ENCODE results near the gene GAS2L2. TPM values are rescaled to one million over a fixed set of nuclear protein-coding genes. Genes with fewer than 3 reads are reported as not detected.

GAS2L2 gene
- total RNA-seq, 1 donor from 2014 or later, result 0.07 TPM

DNA sequence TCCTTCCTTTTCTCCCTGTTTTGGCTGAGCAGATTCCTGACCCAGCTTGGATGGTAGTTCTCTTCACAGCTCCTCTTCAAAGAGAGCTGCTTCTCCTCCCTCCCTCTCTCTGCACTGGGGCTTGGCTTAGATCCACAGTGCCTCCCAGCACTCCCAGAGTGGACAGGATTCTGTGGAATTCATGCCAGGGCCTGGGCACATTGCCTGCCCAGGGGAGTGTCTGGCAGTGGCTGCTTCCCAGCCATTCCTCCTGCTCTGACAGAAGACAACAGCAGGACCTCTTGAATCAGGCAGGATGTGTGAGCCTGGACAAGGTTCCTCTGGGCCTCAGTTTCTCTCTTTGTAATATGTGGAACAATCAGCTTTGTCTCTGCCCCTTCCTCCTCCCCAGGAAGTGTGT is 46.9 kb upstream of the GAS2L2 start:
- no peak for TF ChIP-seq EZH2 (IDR thresholded peaks at IDR 0.05; ENCODE audit: insufficient read depth, low read length)
- TF ChIP-seq, protein P1, sequence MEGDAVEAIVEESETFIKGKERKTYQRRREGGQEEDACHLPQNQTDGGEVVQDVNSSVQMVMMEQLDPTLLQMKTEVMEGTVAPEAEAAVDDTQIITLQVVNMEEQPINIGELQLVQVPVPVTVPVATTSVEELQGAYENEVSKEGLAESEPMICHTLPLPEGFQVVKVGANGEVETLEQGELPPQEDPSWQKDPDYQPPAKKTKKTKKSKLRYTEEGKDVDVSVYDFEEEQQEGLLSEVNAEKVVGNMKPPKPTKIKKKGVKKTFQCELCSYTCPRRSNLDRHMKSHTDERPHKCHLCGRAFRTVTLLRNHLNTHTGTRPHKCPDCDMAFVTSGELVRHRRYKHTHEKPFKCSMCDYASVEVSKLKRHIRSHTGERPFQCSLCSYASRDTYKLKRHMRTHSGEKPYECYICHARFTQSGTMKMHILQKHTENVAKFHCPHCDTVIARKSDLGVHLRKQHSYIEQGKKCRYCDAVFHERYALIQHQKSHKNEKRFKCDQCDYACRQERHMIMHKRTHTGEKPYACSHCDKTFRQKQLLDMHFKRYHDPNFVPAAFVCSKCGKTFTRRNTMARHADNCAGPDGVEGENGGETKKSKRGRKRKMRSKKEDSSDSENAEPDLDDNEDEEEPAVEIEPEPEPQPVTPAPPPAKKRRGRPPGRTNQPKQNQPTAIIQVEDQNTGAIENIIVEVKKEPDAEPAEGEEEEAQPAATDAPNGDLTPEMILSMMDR (IDR thresholded peaks at IDR 0.05; ENCODE audit: insufficient read depth, low read depth, low read length), result no peak
- Mint-ChIP-seq H3K36me3 (ENCODE audit: low read depth, unreplicated experiment) (no peaks in the 10 kb centered on the region), H3K9me3 (ENCODE audit: unreplicated experiment) (no peaks in the 10 kb centered on the region), H3K27ac (ENCODE audit: unreplicated experiment) (peak overlapping the region; percentile 47), H3K4me1 (ENCODE audit: low read depth, unreplicated experiment) (peaks cover 6% of the 10 kb centered on the region), H3K4me3 (ENCODE audit: unreplicated experiment) (no peak overlapping the region), H3K27me3 (ENCODE audit: low read depth, unreplicated experiment) (peaks cover 48% of the 10 kb centered on the region)
- H3K27me3 ChIP-seq (ENCODE audit: insufficient read depth, low read length), result peaks cover 21% of the 10 kb centered on the region
- no peaks in the 10 kb centered on the region for H3K9me3 ChIP-seq (ENCODE audit: insufficient read depth, low read depth, low read length)
- FAIRE-seq, result no peak
- H3K79me2 ChIP-seq (ENCODE audit: insufficient read depth, low read length), result no peaks in the 10 kb centered on the region
- H3K4me2 ChIP-seq (ENCODE audit: low read length), result no peak overlapping the region
- no peak overlapping the region for H3K4me3 ChIP-seq (ENCODE audit: insufficient read depth, low read depth, low read length)
- no peak overlapping the region for H3K9ac ChIP-seq (ENCODE audit: low read length)
- H3K4me1 ChIP-seq (ENCODE audit: insufficient read depth, low read length), result peaks cover 10% of the 10 kb centered on the region
- no peak overlapping the region for H2AFZ ChIP-seq (ENCODE audit: low read depth, low read length)
- DNase-seq (ENCODE audit: low read depth), result peak; percentile 42
- no peaks in the 10 kb centered on the region for H3K36me3 ChIP-seq (ENCODE audit: insufficient read depth, low read length)
- H4K20me1 ChIP-seq (ENCODE audit: insufficient read depth, low read length), result no peaks in the 10 kb centered on the region
- H3K27ac ChIP-seq (ENCODE audit: low read depth, low read length), result no peak overlapping the region

DNA sequence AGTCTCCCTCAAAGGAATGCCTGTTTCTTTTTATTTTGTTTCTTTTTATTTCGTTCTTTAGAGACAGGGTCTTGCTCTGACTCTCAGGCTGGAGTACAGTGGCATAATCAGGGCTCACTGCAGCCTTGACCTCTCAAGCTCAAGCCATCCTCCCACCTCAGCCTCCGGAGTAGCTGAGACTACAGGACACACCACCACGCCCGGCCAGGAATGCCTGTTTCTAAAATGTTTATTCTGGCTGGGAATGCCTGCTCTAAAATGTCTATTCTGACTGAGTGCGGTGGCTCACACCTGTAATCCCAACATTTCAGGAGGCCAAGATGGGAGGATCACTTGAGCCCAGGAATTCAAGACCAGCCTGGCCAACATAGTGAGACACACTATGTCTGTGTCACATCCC is 44.9 kb upstream of the GAS2L2 start:
- Mint-ChIP-seq H3K36me3 (ENCODE audit: low read depth, unreplicated experiment) (no peaks in the 10 kb centered on the region), H3K4me1 (ENCODE audit: low read depth, unreplicated experiment) (peaks cover 5% of the 10 kb centered on the region), H3K4me3 (ENCODE audit: unreplicated experiment) (no peak overlapping the region), H3K9me3 (ENCODE audit: unreplicated experiment) (no peaks in the 10 kb centered on the region), H3K27ac (ENCODE audit: unreplicated experiment) (no peak overlapping the region), H3K27me3 (ENCODE audit: low read depth, unreplicated experiment) (peaks cover 66% of the 10 kb centered on the region)
- H3K79me2 ChIP-seq (ENCODE audit: insufficient read depth, low read length), result no peaks in the 10 kb centered on the region
- no peak overlapping the region for H3K27ac ChIP-seq (ENCODE audit: low read depth, low read length)
- TF ChIP-seq, protein P1 (IDR thresholded peaks at IDR 0.05; ENCODE audit: insufficient read depth, low read depth, low read length), result no peak
- TF ChIP-seq EZH2 (IDR thresholded peaks at IDR 0.05; ENCODE audit: insufficient read depth, low read length), result no peak
- H4K20me1 ChIP-seq (ENCODE audit: insufficient read depth, low read length), result no peaks in the 10 kb centered on the region
- no peaks in the 10 kb centered on the region for H3K36me3 ChIP-seq (ENCODE audit: insufficient read depth, low read length)
- no peak overlapping the region for H3K4me2 ChIP-seq (ENCODE audit: low read length)
- DNase-seq (ENCODE audit: low read depth) (no peak), FAIRE-seq (no peak)
- H3K4me1 ChIP-seq (ENCODE audit: insufficient read depth, low read length), result peaks cover 13% of the 10 kb centered on the region
- no peak overlapping the region for H3K4me3 ChIP-seq (ENCODE audit: insufficient read depth, low read depth, low read length)
- peaks cover 34% of the 10 kb centered on the region for H3K27me3 ChIP-seq (ENCODE audit: insufficient read depth, low read length)
- no peaks in the 10 kb centered on the region for H3K9me3 ChIP-seq (ENCODE audit: insufficient read depth, low read depth, low read length)
- no peak overlapping the region for H2AFZ ChIP-seq (ENCODE audit: low read depth, low read length)
- no peak overlapping the region for H3K9ac ChIP-seq (ENCODE audit: low read length)

DNA sequence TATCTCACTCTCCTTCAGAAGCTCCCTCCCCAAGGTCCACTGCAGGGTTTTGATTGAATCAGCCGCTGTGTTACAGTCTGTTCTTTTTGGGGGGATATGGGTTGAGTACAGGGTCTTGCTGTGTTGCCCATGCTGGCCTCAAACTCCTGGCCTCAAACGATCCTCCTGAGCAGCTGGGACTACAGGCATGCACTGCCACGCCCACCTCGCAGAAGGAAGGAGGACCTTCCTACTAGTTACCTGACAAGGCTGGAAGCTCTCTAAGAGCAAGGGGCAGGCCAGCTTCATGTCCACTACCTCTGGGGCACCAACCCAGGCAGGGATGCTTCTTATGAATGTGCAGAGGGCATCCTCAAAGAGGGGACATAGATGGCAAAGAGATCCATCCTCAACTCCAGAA is 44.3 kb upstream of the GAS2L2 start:
- Mint-ChIP-seq H3K9me3 (ENCODE audit: unreplicated experiment) (no peaks in the 10 kb centered on the region), H3K27me3 (ENCODE audit: low read depth, unreplicated experiment) (peaks cover 70% of the 10 kb centered on the region), H3K27ac (ENCODE audit: unreplicated experiment) (no peak overlapping the region), H3K4me1 (ENCODE audit: low read depth, unreplicated experiment) (peaks cover 5% of the 10 kb centered on the region), H3K4me3 (ENCODE audit: unreplicated experiment) (no peak overlapping the region), H3K36me3 (ENCODE audit: low read depth, unreplicated experiment) (no peaks in the 10 kb centered on the region)
- Histone ChIP-seq H3K9ac (ENCODE audit: low read length) (no peak overlapping the region), H3K4me2 (ENCODE audit: low read length) (no peak overlapping the region), H4K20me1 (ENCODE audit: insufficient read depth, low read length) (no peaks in the 10 kb centered on the region), H2AFZ (ENCODE audit: low read depth, low read length) (no peak overlapping the region), H3K4me3 (ENCODE audit: insufficient read depth, low read depth, low read length) (no peak overlapping the region), H3K27me3 (ENCODE audit: insufficient read depth, low read length) (peaks cover 34% of the 10 kb centered on the region), H3K27ac (ENCODE audit: low read depth, low read length) (no peak overlapping the region), H3K36me3 (ENCODE audit: insufficient read depth, low read length) (no peaks in the 10 kb centered on the region), H3K4me1 (ENCODE audit: insufficient read depth, low read length) (peaks cover 13% of the 10 kb centered on the region), H3K79me2 (ENCODE audit: insufficient read depth, low read length) (no peaks in the 10 kb centered on the region), H3K9me3 (ENCODE audit: insufficient read depth, low read depth, low read length) (no peaks in the 10 kb centered on the region)
- no peak for DNase-seq (ENCODE audit: low read depth)
- TF ChIP-seq EZH2 (IDR thresholded peaks at IDR 0.05; ENCODE audit: insufficient read depth, low read length), result no peak
- FAIRE-seq, result no peak

Measured in astrocyte (in vitro differentiated cells and primary cell).